Measurements from ENCODE around the gene CLCN3. TPM values are rescaled to one million over a fixed set of nuclear protein-coding genes. Genes with fewer than 3 reads are reported as not detected.
A peak's percentile ranks its signal among the peaks of the same experiment; 100 is the strongest.

Gene CLCN3
- total and polyA plus RNA-seq, 2 of the 13 experiments (the other 11 are each of a cell fraction or from before 2014, with no cell fraction given): 13.6 to 23.7 TPM

DNA sequence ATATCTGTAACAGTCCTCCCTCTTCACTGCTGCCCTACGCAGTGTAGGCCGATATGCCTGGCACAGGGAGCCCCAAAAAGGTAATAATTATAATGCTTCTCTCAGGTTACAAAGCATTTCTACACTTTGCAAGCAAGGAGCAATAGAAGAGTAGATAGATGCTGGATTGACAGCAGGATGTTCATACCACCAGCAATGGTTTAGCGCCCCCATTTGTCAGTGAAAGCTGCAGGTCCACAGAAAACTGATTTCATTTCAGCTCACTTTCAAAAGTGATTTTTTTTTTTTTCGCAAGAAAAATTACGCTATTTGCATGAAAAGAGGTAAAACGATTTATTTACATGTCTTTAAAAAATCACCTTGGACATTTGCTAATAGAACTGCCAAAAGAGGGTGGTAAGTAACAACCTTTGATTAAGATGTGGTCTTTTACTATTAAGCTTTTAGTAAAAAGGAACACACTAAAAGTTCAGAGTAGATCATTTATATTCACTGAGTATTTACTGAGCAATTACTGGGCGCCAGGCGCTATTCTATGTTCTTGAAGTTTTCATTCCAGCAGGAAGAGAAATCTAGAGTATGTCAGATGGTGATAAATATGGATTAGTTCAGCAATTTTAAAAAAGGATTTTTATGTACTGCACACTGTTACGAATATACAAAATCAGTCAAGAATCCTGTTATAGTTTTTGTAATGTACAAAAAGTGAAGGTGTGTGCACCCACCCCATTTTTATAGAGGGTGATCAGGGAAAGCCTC is 103.0 kb downstream of the CLCN3 start:
- H3K4me1 ChIP-seq (ENCODE audit: insufficient read depth, low read length): no peaks in the 10 kb centered on the region
- DNase-seq (ENCODE audit: low spot score) (peak; percentile 25), FAIRE-seq (no peak), ATAC-seq (peak; percentile 71)
- no peak overlapping the region for H3K27ac ChIP-seq (ENCODE audit: extremely low read length, insufficient read depth, low read length)
- WGBS (ENCODE audit: low lambda C conversion rate): 78% methylated on average over 9 of the region's 9 CpGs
- ChIA-PET POLR2A (no interaction called here), CTCF (ENCODE audit: low intra/inter-chr PET ratio, low total read pairs) (interaction anchor here (1.8 kb wide), 1 partner anchor 110 kb away, joined by 10 read pairs; no protein-coding TSS in a partner anchor)
- H3K27me3 ChIP-seq (ENCODE audit: control insufficient read depth in 1 of 2, insufficient read depth in 2 of 2, low read length in 2 of 2): no peaks in the 10 kb centered on the region
- no peak overlapping the region for H3K4me3 ChIP-seq (replicated peaks in 1 of 3; ENCODE audit: insufficient read depth in 1 of 3, low read depth in 2 of 3, low read length in 3 of 3)
- H4K20me1 ChIP-seq (ENCODE audit: insufficient read depth, low read length): no peaks in the 10 kb centered on the region
- no peak overlapping the region for H2AFZ ChIP-seq (ENCODE audit: low read length)
- H3K9me3 ChIP-seq (ENCODE audit: low read length): no peaks in the 10 kb centered on the region
- H3K79me2 ChIP-seq (ENCODE audit: insufficient read depth, low read length): no peaks in the 10 kb centered on the region
- peaks cover 0 to 9% of the 10 kb centered on the region in 2 experiments; a peak in 1 of 5 replicates for H3K36me3 ChIP-seq (replicated peaks in 1 of 2; ENCODE audit: control insufficient read depth in 1 of 2, insufficient read depth in 2 of 2, low read length in 2 of 2)
- in situ Hi-C loops (cut with HindIII; ENCODE audit: extremely low pct_ligation_motif_present, low pct_unique_long_range_greater_than_20kb) (no loop called here), intact Hi-C loops (cut with micrococcal nuclease; ENCODE audit: unreplicated experiment) (loop anchor here (1.0 kb wide), 1 partner anchor 110 kb away; no protein-coding TSS in a partner anchor)
- H3K4me2 ChIP-seq (ENCODE audit: low read depth, low read length): no peak overlapping the region
- no peak overlapping the region for H3K9ac ChIP-seq (ENCODE audit: insufficient read depth, low read depth, low read length)
- no TSS peak for BruUV-seq (replicated peaks)
- TF ChIP-seq ZNF547 (CRISPR knock-in tag; IDR thresholded peaks at IDR 0.05) (no peak), UBTF (CRISPR knock-in tag; IDR thresholded peaks at IDR 0.05) (no peak), CTCF (CRISPR knock-in tag; IDR thresholded peaks at IDR 0.05) (peak; percentile 63), ZNF773 (CRISPR knock-in tag; IDR thresholded peaks at IDR 0.05; ENCODE audit: borderline replicate concordance) (no peak), ZNF572 (CRISPR knock-in tag; IDR thresholded peaks at IDR 0.05) (no peak), ZNF512B (CRISPR knock-in tag; IDR thresholded peaks at IDR 0.05; ENCODE audit: borderline replicate concordance) (no peak), STAG1 (CRISPR knock-in tag; IDR thresholded peaks at IDR 0.05) (peak; percentile 75), PRDM15 (CRISPR knock-in tag; IDR thresholded peaks at IDR 0.05) (no peak)
- TF ChIP-seq, protein P1, sequence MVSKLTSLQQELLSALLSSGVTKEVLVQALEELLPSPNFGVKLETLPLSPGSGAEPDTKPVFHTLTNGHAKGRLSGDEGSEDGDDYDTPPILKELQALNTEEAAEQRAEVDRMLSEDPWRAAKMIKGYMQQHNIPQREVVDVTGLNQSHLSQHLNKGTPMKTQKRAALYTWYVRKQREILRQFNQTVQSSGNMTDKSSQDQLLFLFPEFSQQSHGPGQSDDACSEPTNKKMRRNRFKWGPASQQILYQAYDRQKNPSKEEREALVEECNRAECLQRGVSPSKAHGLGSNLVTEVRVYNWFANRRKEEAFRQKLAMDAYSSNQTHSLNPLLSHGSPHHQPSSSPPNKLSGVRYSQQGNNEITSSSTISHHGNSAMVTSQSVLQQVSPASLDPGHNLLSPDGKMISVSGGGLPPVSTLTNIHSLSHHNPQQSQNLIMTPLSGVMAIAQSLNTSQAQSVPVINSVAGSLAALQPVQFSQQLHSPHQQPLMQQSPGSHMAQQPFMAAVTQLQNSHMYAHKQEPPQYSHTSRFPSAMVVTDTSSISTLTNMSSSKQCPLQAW (CRISPR knock-in tag; IDR thresholded peaks at IDR 0.05): no peak

Measured in HepG2 (cell line).